AG10803 (cell line): Measurements from ENCODE around the gene SCGB3A2.

Experiments used
- DNase-seq: peaks from one replicate; pipeline ENCODE4 v3.0.0; 2010; ENCODE audit warnings: low read depth
- H3K4me3 ChIP-seq: 2 replicates; pipeline ENCODE4 v1.5.1; 2011; ENCODE audit warnings: mild to moderate bottlenecking, low read length, control low read depth
- CTCF ChIP-seq: conservative IDR thresholded peaks from 2 replicates; pipeline ENCODE4 v1.5.1; 2011; ENCODE audit warnings: mild to moderate bottlenecking, low read length, control low read depth, inconsistent platforms

SCGB3A2 gene

GRCh38 chr5:147878066-147878759, at the start of gene SCGB3A2:
SCGB3A2 (plus strand) TSS chr5:147878711; CDS start chr5:147878804, 93 bp downstream.
- no peak for TF ChIP-seq CTCF
- no peak within 1 kb of the TSS for H3K4me3 ChIP-seq
- DNase-seq, result no peak

- no peak overlapping the region for H3K4me3 ChIP-seq
- DNase-seq, result no peak
- TF ChIP-seq CTCF, result no peak
These were observed 48.5 kb upstream of the SCGB3A2 start for GRCh38 chr5:147830035-147830434.

GRCh38 chr5:147831465-147831864, 47.0 kb upstream of the SCGB3A2 start, which contains the start of gene SPINK1:
SPINK1 (minus strand) TSS chr5:147831671; CDS start chr5:147831577, 94 bp downstream.
- no peak for TF ChIP-seq CTCF
- DNase-seq, result no peak
- H3K4me3 ChIP-seq, result no peak within 1 kb of the TSS

- no peak for DNase-seq
- H3K4me3 ChIP-seq, result no peak overlapping the region
- TF ChIP-seq CTCF, result no peak
These were observed 46.0 kb upstream of the SCGB3A2 start for GRCh38 chr5:147832541-147832940.

GRCh38 chr5:147835386-147835798, 43.1 kb upstream of the SCGB3A2 start:
- DNase-seq, result no peak
- H3K4me3 ChIP-seq, result no peak overlapping the region
- no peak for TF ChIP-seq CTCF

GRCh38 chr5:147836439-147836838, 42.1 kb upstream of the SCGB3A2 start:
- no peak overlapping the region for H3K4me3 ChIP-seq
- TF ChIP-seq CTCF, result no peak
- no peak for DNase-seq

GRCh38 chr5:147842869-147843268, 35.6 kb upstream of the SCGB3A2 start:
- no peak overlapping the region for H3K4me3 ChIP-seq
- TF ChIP-seq CTCF, result no peak
- DNase-seq, result no peak
